IPS-18c (cell line): Measurements from ENCODE around the gene CNGB1.
"Not testable (repeated sequence)": the region's sequence is repeated elsewhere in the genome, so short reads cannot be mapped to it uniquely, and the experiment has no call there.

Source experiments
- H3K4me3 ChIP-seq: 2 replicates; pipeline ENCODE4 v1.7.0; 2013; ENCODE audit warnings: low read depth, mild to moderate bottlenecking, low read length, moderate library complexity; ENCODE audit not compliant: insufficient read depth
- H3K9me3 ChIP-seq: one replicate; pipeline ENCODE4 v1.6.1; 2013; ENCODE audit warnings: mild to moderate bottlenecking, low read length, moderate library complexity; ENCODE audit not compliant: control insufficient read depth, insufficient read depth

The CNGB1 gene

DNA sequence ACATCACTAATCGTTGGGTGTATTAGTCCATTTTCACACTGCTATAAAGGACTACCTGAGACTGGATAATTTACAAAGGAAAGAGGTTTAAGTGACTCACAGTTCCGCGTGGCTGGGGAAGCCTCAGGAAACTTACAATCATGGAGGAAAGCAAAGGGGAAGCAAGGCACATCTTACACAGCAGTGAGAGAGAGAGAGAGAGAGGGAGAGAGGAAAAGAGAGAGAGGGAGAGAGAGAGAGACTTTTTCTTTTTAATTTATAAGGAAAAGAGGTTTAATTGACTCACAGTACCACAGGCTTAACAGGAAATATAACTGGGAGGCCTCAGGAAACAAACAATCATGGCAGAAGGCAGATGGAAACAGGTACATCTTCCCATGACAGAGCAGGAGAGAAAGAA lies 41.7 kb downstream of the CNGB1 start:
- Histone ChIP-seq H3K4me3 (no peak overlapping the region), H3K9me3 (no peaks in the 10 kb centered on the region)

DNA sequence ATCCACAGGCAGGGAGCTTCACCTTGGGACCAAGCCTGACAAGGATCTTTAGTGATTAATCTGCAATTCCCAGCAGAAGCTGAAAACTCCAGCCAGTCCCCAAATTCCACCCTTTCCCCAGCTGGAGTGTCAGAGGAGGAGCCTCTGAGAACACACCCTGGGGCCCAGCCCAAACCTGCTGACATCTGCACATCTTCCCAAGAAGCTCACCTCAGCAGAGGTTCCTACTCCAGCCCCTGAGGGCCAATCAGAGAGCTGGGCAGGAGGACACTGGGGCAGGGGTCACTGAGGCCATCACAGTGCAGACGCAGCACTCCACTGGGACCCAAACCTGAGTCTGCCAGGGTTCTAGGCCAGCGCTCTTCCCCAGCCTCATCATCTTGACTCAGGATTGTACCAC lies 44.9 kb downstream of the CNGB1 start:
- Histone ChIP-seq H3K9me3 (no peaks in the 10 kb centered on the region), H3K4me3 (no peak overlapping the region)

DNA sequence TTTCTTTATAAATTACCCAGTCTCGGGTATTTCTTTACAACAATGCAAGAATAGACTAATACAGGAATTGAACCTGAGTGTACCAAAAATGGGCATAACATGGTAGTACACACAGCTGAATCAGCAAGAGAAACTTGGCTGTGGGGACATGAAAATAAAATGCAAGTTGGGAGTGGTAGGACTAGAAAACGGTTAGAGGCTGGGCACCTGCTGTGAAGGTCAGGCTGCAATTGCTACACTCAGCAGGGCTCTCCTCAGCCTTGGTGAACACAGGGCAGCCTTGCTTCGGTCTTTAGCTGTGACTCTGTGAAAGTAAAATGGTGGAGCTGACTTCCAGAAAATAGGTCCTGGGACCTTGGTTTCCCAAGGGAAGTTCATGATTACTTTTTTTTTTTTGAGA lies 45.6 kb downstream of the CNGB1 start:
- no peaks in the 10 kb centered on the region for H3K9me3 ChIP-seq
- no peak overlapping the region for H3K4me3 ChIP-seq

DNA sequence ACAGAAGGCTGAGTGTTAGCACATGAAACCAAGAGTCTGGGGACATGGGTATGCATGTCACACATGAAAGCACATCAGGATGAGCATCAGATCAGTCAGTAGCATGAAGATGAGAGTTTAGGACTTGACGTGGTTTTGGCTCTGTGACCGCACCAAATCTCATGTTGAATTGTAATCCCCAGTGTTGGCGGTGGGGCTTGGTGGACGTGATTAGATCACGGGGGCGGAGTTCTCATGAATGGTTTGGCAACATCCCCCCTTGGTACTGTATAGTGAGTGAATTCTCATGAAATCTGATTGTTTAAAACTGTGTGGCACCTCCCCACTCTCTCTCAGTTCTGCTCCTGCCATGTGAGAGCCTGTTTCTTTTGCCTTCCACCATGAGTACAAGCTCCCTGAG lies 46.4 kb downstream of the CNGB1 start:
- no peaks in the 10 kb centered on the region for H3K9me3 ChIP-seq

DNA sequence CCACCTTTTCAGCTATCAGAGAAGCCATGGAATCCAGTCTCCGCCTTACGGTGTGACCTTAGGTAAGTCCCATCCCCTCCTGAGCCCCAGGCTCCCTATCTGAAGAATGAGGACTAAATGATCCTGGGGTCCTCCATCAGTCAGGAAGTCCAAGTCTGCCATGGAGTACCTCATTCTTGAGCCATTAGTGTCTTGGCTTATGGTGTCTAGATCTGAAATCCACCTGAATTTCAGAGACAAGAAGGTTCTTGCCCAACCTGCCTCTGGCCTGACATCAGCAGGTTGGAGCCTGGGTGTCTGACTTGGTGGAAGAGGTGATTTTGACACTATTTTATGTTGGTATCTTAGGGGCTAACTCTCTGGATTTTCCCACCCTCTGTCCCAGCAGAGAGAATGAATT lies 47.1 kb downstream of the CNGB1 start:
- H3K9me3 ChIP-seq, result no peaks in the 10 kb centered on the region
- H3K4me3 ChIP-seq, result no peak overlapping the region

More for the DNA sequence above, 46.4 kb downstream of the CNGB1 start:
- H3K4me3 ChIP-seq, result no peak overlapping the region

DNA sequence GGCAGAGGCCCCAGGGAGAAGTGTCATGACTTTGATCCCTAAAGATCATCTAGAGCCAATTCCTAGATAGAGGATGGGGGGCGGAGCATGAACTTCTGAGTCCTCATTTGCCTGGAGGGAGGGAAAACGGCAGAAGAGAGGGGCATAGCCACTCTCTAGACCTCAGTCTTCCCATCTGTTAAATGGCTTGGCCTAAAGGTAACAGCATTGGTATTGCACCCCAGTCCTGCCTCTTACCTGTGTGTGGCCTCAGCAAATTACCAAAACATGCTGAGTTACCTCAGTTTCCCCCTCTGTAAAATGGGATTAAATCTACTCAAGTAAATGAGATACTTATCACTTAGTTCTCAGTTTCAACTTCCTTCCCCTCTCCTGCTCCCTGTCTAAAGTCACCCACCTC lies 47.5 kb downstream of the CNGB1 start:
- Histone ChIP-seq H3K4me3 (no peak overlapping the region), H3K9me3 (no peaks in the 10 kb centered on the region)

DNA sequence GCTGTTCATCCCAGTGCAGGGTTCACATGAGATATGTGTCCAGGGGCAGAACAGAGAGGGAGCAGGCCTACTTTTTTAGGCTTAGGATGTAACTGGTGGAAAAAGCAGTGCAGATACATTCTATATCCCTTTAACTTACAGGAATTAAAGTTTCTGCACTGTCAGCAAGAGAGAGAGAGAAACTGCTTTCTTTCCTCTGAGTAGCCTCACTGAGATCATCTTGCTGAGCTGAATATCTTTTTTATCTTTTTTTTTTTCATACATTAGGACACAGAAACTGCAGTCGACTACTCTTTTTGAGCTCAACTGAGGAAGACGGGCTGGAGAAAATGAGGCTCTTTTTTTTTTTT lies 50.1 kb downstream of the CNGB1 start:
- Histone ChIP-seq H3K9me3 (no peaks in the 10 kb centered on the region), H3K4me3 (no peak overlapping the region)

GRCh38 chr16:57920215-57920879 lies 50.6 kb downstream of the CNGB1 start:
- Histone ChIP-seq H3K4me3 (no peak overlapping the region), H3K9me3 (no peaks in the 10 kb centered on the region)

DNA sequence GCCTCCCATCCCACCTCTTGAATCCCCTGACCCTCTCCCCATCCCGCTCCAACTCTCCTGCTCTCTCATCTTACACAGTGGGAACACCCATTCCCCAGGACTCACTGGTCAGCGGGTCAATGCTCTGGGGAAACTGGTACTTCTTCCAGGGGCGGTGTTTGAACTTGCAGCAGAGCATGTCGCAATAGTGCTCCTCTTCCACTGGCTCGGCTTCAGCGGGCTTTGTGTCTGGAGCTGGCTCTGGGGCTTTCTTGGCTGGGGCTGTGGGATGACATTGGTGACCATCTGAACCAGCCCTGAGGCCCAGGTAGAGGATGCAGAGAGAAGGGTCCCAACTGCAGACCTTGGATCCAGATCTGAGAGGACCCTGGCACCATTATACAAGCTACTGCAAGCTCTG lies 51.9 kb downstream of the CNGB1 start:
- H3K4me3 ChIP-seq, result no peak overlapping the region
- H3K9me3 ChIP-seq, result no peaks in the 10 kb centered on the region

DNA sequence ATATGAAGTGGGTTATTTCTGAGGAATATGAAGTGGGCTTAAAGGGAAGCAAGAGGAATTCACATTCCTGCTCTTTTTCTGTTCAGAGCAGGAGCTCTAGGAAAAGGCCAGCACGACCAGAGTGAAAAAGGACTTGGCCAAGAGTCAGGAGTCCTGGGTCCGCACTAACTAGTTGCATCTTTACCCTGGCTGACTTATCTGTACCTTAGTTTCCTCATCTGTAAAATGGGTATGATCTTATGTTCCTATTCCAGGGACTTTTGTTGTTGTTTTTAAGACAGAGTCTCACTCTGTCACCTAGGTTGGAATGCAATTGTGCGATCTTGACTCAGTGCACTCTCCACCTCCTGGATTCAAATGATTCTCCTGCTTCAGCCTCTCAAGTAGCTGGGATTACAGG lies 52.5 kb downstream of the CNGB1 start:
- H3K4me3 ChIP-seq, result no peak overlapping the region

GRCh38 chr16:57917929-57918328 lies 53.0 kb downstream of the CNGB1 start:
- H3K4me3 ChIP-seq, H3K9me3 ChIP-seq: not testable (repeated sequence)

More for the DNA sequence above, 52.5 kb downstream of the CNGB1 start:
- no peaks in the 10 kb centered on the region for H3K9me3 ChIP-seq

- H3K9me3 ChIP-seq, H3K4me3 ChIP-seq: not testable (repeated sequence)
These were observed 53.4 kb downstream of the CNGB1 start for GRCh38 chr16:57917489-57917888.

DNA sequence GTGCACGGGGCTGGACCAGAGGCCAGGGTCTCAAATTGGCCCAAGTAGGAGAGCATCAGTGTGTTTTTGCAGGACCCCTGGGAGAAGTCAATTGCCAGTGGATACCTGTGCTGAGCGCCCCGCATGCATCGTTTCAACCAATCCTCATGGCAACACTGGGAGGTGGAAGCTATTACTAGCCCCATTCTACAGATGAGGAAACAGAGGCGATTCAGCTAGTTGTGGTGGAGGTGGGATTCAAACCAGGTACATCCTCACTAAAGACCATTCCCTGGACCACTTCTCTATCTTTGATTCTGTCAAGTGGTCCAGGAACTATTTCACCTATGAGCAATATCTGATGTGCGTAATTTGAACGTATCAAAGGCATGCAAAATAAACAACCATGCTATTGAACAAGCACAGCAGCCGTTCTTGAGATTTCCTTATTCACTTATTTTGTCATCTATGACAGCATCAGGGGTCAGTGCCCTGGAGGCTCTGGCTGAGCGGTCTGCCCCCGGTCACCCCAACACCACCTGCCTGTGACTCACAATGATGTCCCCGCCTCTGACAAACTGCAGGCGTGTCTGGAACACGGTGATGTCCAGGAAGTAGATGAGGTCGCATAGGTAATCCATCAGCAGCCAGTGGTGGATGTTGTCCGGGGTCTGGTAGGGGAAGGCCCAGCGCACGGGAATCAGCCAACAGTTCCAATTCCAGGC lies 54.0 kb downstream of the CNGB1 start:
- no peaks in the 10 kb centered on the region for H3K9me3 ChIP-seq
- H3K4me3 ChIP-seq, result no peak overlapping the region

DNA sequence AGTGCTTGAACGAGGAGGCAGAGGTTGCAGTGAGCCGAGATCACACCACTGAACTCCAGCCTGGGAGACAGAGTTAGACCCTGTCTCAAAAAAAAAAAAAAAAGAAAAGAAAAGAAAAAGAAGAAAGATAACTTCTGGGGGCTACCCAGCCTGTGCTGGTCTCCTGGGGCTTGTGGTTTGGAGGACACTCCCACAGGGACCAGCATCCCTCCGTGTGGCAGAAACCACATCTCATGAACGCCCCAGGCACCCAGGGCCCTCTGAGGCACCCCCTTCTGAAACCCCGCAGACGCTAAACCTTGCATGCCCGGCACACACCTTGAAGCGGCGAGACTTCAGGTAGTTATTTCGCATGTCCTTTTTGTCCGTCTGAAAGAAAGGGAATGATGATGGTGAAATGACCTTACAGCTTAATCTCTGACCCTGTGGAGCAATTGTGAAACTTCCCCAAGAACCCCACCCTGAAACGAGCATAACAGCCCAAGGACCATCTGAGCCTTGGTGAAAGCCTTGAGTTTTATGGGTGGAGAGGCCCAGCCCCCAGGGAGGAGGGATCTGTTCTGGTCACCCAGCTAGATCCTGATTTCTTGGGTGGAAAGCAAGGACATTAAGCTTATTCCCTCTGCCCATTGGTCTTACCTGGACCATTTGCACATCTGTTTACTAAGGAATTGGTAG lies 55.0 kb downstream of the CNGB1 start:
- no peak overlapping the region for H3K4me3 ChIP-seq
- H3K9me3 ChIP-seq, result no peaks in the 10 kb centered on the region

DNA sequence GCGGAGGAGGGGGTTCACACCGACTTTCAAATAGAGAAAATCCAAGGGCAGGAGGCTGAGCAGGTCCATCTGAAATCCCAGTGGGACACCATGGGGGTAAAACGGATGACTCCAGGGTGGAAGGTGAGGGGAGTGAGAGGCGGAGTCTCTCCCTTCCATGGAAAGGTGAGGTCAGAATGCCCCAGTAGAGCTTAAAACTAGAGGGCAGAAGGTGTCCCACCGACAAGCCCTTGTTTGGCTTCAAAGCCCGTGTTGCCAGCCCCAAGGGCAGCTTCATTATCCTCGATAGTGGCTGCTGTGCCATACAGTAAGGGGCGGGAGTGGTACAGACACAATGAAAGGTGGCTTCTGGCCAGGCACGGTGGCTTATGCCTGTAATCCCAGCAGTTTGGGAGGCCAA lies 55.7 kb downstream of the CNGB1 start:
- no peaks in the 10 kb centered on the region for H3K9me3 ChIP-seq
- H3K4me3 ChIP-seq, result no peak overlapping the region

- Histone ChIP-seq H3K4me3 (no peak overlapping the region), H3K9me3 (no peaks in the 10 kb centered on the region)
These were observed 56.4 kb downstream of the CNGB1 start for GRCh38 chr16:57914244-57915173.

DNA sequence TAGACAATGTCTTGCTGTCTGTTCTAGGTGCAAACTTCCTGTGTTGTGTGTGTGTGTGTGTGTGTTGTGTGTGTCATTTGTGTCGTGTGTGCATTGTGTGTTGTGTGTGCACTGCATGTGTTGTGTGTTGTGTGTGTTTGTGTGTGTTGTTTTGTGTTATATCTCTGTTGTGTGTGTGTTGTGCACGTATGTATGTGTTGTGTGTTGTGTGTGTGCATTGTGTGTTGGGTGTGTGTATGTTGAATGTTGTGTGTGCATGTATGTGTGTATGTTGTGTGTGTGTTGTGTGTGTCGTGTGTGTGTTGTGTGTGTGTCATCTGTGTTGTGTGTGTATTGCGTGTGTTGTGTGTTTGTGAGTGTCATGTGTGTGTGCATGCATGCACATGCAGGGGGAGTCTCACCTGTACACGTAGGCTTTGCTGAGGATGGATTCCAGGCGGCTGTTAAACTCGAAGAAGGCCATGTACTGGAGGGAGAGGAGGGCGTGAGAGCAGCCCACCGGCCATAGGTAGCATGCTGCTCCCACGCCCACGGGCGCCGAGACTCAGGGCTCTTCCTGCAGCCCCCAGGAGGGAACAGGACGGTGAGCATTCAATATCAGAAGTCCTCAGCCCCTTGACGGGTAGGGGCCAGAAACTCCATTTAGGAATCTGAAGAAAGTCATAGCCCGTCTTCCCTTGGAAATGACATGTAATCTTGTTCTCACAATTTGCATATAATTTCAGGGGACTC lies 58.2 kb downstream of the CNGB1 start:
- Histone ChIP-seq H3K4me3 (no peak overlapping the region), H3K9me3 (no peaks in the 10 kb centered on the region)
